Measurements from ENCODE around the gene YPEL1. TPM values are rescaled to one million over a fixed set of nuclear protein-coding genes. Genes with fewer than 3 reads are reported as not detected.

YPEL1 gene
- total and polyA plus RNA-seq, 4 donors, result 0.83 to 4.8 (median 2.2) TPM

- no peak for DNase-seq (ENCODE audit: low spot score)
- H3K9me3 ChIP-seq (ENCODE audit: control insufficient read depth in 4 of 4, low read length in 3 of 4), result no peaks in the 10 kb centered on the region
- no peak overlapping the region for H3K9ac ChIP-seq (ENCODE audit: low read depth in 1 of 2, low read length in 2 of 2)
- H3K27me3 ChIP-seq (ENCODE audit: control insufficient read depth in 4 of 4, insufficient read depth in 4 of 4, low read length in 3 of 4), result no peaks in the 10 kb centered on the region
- whole genome bisulfite sequencing, result 92% methylated on average over 2 of the region's 2 CpGs
- H3K36me3 ChIP-seq (ENCODE audit: control insufficient read depth in 4 of 4, insufficient read depth in 3 of 4, low read depth in 1 of 4, low read length in 3 of 4), result no peaks in the 10 kb centered on the region
- no peak overlapping the region for H3K27ac ChIP-seq (ENCODE audit: low read depth in 1 of 2, low read length in 2 of 2)
- no peak overlapping the region for H3K4me3 ChIP-seq (ENCODE audit: low read depth in 1 of 3, low read length in 3 of 3)
- TF ChIP-seq FOXA2 (IDR thresholded peaks at IDR 0.05), result no peak
- TF ChIP-seq HNF4A (conservative IDR thresholded peaks at IDR 0.05), result no peak
- no peak for TF ChIP-seq FOXA1 (IDR thresholded peaks at IDR 0.05)
- TF ChIP-seq ZBTB33 (IDR thresholded peaks at IDR 0.05), result no peak
- no peak for TF ChIP-seq SP1 (IDR thresholded peaks at IDR 0.05)
- no peak for TF ChIP-seq GABPA (IDR thresholded peaks at IDR 0.05 in 1 of 2, conservative IDR thresholded peaks at IDR 0.05 in 1 of 2)
- TF ChIP-seq RXRA (IDR thresholded peaks at IDR 0.05), result no peak
- peaks cover 0 to 9% (median under 1%) of the 10 kb centered on the region in 4 donors for H3K4me1 ChIP-seq (ENCODE audit: control insufficient read depth in 4 of 4, insufficient read depth in 4 of 4, low read length in 3 of 4)
Measured at GRCh38 chr22:21663738-21664137, 71.9 kb downstream of the YPEL1 start.

GRCh38 chr22:21661991-21662390, 73.6 kb downstream of the YPEL1 start:
- TF ChIP-seq RAD21 (IDR thresholded peaks at IDR 0.05) (no peak), REST (IDR thresholded peaks at IDR 0.05) (no peak)
- no peak for DNase-seq (ENCODE audit: low spot score)
- Histone ChIP-seq H3K4me1 (ENCODE audit: control insufficient read depth in 4 of 4, insufficient read depth in 4 of 4, low read length in 3 of 4) (peaks cover 0 to 16% (median 4%) of the 10 kb centered on the region in 4 donors), H3K27me3 (ENCODE audit: control insufficient read depth in 4 of 4, insufficient read depth in 4 of 4, low read length in 3 of 4) (no peaks in the 10 kb centered on the region), H3K9me3 (ENCODE audit: control insufficient read depth in 4 of 4, low read length in 3 of 4) (no peaks in the 10 kb centered on the region), H3K27ac (ENCODE audit: low read depth in 1 of 2, low read length in 2 of 2) (no peak overlapping the region), H3K36me3 (ENCODE audit: control insufficient read depth in 4 of 4, insufficient read depth in 3 of 4, low read depth in 1 of 4, low read length in 3 of 4) (no peaks in the 10 kb centered on the region), H3K4me3 (ENCODE audit: low read depth in 1 of 3, low read length in 3 of 3) (no peak overlapping the region), H3K9ac (ENCODE audit: low read depth in 1 of 2, low read length in 2 of 2) (no peak overlapping the region)
- 96% methylated on average over 5 of the region's 5 CpGs for WGBS

- H3K9me3 ChIP-seq (ENCODE audit: control insufficient read depth in 4 of 4, low read length in 3 of 4), result no peaks in the 10 kb centered on the region
- no peak for TF ChIP-seq CTCF (IDR thresholded peaks at IDR 0.05; ENCODE audit: low read depth, low read length, missing input control)
- TF ChIP-seq FOXA2 (IDR thresholded peaks at IDR 0.05), result no peak
- TF ChIP-seq REST (IDR thresholded peaks at IDR 0.05), result no peak
- TF ChIP-seq TAF1 (conservative IDR thresholded peaks at IDR 0.05), result no peak
- no peak for TF ChIP-seq ZBTB33 (IDR thresholded peaks at IDR 0.05)
- TF ChIP-seq HNF4G (IDR thresholded peaks at IDR 0.05), result no peak
- TF ChIP-seq JUND (IDR thresholded peaks at IDR 0.05), result no peak
- no peak for TF ChIP-seq SP1 (IDR thresholded peaks at IDR 0.05)
- no peak for TF ChIP-seq EGR1 (IDR thresholded peaks at IDR 0.05; ENCODE audit: low read depth in 2 of 2)
- TF ChIP-seq RXRA (IDR thresholded peaks at IDR 0.05), result no peak
- TF ChIP-seq GABPA (IDR thresholded peaks at IDR 0.05 in 1 of 2, conservative IDR thresholded peaks at IDR 0.05 in 1 of 2), result no peak
- no peaks in the 10 kb centered on the region for H3K36me3 ChIP-seq (ENCODE audit: control insufficient read depth in 4 of 4, insufficient read depth in 3 of 4, low read depth in 1 of 4, low read length in 3 of 4)
- H3K4me3 ChIP-seq (ENCODE audit: low read depth in 1 of 3, low read length in 3 of 3), result no peak overlapping the region
- no peaks in the 10 kb centered on the region for H3K27me3 ChIP-seq (ENCODE audit: control insufficient read depth in 4 of 4, insufficient read depth in 4 of 4, low read length in 3 of 4)
- no peak overlapping the region for H3K27ac ChIP-seq (ENCODE audit: low read depth in 1 of 2, low read length in 2 of 2)
- peaks cover 0 to 13% (median 4%) of the 10 kb centered on the region in 4 donors for H3K4me1 ChIP-seq (ENCODE audit: control insufficient read depth in 4 of 4, insufficient read depth in 4 of 4, low read length in 3 of 4)
- WGBS, result 82% methylated on average over 7 of the region's 7 CpGs
- no peak overlapping the region for H3K9ac ChIP-seq (ENCODE audit: low read depth in 1 of 2, low read length in 2 of 2)
- DNase-seq (ENCODE audit: low spot score), result no peak
Measured at GRCh38 chr22:21660904-21661303, 74.7 kb downstream of the YPEL1 start.

All from liver (tissue), 9 donors.